Right renal pelvis (tissue), 4 donors: ENCODE measurements around the gene RPUSD4. TPM values are rescaled to one million over a fixed set of nuclear protein-coding genes. Genes with fewer than 3 reads are reported as not detected.

ENCODE experiments used
- DNase-seq, 4 donors: peaks; one replicate each; pipeline ENCODE4 v3.0.0-alpha.2; 2013; ENCODE audit warnings: low read depth in 4 of 4, low spot score in 3 of 4, missing footprints in 1 of 4
- polyA plus RNA-seq, 4 donors: library from polyadenylated mRNA; unstranded; fragments of 120-200 nt; gene quantifications; one replicate each; pipeline ENCODE4 v1.2.1, GENCODE V29; 2013; ENCODE audit not compliant: insufficient read length in 4 of 4

RPUSD4 gene
- polyA plus RNA-seq, 4 donors, result 29.8 to 32.5 (median 30.9) TPM

GRCh38 chr11:126186025-126186698, 25.3 kb downstream of the RPUSD4 start:
- no peak for DNase-seq

- no peak for DNase-seq
These were observed 26.0 kb downstream of the RPUSD4 start for GRCh38 chr11:126185259-126186024.

- DNase-seq, result no peak
These were observed 28.5 kb downstream of the RPUSD4 start for GRCh38 chr11:126182787-126183445.

DNA sequence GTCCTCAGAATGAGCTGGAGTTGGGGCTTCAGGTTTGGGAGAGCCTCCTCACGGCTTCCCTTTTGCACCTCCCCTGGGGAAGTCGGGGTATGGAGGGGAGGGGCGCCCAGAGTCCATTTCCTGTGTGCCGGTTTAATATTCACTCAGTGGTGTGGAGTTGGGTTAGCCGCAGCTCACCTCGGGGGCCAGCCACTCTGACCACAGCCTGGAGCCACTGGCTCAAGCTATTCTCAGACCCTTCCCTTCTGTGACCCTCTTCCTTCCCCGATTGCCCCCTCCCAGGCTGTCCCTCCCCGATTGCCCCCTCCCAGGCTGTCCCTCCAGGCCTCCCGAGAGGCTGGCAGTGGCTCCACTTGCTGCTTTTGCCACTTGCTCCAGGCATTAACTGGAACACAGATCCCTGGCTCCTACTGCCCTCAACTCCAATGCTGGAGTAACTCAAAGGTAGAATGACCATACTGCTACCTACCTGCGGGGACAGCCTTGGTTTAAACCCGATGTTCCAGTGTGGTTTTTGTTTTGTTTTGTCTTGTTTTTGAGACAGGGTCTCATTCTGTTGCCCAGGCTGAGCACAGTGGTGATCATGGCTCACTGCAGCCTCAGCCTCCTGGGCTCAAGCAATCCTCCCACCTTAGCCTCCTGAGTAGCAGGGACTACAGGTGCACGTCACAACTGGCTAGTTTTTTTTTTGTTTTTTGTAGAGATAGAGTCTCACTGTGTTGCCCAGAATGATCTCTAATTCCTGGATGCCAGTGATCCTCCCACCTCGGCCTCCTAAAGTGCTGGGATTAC, 29.3 kb downstream of the RPUSD4 start:
- DNase-seq, result no peak

DNA sequence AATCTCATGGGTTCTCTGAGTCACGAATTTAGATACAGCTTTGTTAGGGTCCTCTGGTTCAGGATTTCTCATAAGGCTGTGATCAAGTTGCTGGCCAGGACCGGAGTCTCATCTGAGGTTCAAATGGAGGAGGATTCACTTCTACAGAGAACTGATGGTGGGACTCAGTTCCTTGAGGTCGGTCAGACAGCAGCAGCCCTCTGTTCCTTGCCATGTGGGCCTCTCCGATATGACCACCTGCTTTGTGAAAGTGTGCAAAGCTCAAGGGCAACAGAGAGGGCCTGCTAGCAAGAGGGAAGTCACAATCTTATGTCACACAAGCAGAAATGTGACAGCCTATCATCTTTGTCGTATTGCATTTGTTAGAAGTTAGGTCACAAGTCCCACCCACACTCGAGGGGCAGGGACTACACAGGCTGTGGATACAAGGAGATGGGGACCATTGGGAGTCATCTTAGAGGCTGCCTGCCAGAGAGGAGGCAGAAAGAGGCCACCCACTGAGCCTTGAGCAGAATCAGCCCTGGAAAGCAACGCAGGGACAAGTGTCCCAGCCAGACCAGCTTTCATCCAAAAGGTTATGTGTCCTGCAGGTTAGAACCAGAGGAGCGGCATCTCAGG, 34.5 kb downstream of the RPUSD4 start:
- DNase-seq, result no peak

DNA sequence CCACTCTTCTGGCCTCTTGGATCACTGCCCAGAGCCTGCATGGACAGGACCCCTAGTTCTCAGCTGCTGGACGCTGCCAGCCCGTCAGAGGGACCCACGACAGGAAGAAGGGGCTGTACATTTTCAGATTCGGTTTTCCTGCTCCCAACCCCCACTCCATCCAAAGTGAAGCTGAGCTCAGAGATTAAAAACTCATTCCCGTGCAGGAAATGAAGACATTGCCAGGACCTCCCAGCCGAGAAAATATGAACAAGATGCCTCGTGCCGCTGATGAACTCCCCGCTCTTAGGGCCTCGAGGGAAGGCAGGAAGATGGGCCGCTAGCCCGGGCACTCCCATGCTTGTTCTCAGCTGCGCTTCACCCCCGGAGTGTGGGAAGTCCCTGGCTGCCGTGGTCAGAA, 36.1 kb downstream of the RPUSD4 start:
- no peak for DNase-seq

DNA sequence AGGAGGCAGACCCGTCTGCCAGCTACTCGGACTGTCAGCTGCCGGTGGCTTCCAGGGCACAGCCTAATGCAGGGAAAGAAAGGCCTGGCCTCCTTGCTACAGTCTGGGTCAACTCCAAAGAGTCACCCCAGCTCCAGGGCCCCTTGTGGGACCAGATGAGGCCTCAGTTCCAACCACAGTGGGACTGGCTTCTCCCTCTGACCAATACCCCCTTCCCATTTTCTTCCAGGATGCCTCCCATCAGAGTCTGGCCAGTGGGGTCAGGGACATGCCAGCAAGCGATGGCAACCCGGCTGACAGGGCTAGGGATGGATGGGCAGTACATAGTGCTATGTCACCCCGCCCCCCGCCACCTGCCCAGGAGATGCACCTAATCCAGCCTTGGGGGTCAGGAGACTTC, 36.6 kb downstream of the RPUSD4 start:
- no peak for DNase-seq

DNA sequence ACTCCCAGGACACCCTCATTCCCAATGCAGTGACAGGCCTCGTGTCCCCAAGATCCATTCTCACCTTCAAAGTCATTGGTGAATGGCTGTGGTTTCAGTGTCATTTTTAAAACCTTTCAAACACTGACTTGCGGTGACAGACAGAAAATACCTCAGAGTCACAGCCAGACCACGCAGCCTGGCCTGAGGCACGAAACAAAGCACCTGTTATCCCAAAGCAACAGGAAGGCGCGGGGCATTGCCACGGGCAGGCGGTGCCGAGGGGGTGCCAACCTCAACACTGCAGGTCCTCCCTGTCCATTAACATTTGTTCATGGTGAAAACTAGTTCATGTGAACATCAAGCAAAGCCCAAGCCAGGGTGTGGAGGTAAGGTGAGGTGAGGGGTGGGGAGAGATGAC, 38.2 kb downstream of the RPUSD4 start:
- no peak for DNase-seq

- no peak for DNase-seq
These were observed 38.8 kb downstream of the RPUSD4 start for GRCh38 chr11:126172596-126173038.

DNA sequence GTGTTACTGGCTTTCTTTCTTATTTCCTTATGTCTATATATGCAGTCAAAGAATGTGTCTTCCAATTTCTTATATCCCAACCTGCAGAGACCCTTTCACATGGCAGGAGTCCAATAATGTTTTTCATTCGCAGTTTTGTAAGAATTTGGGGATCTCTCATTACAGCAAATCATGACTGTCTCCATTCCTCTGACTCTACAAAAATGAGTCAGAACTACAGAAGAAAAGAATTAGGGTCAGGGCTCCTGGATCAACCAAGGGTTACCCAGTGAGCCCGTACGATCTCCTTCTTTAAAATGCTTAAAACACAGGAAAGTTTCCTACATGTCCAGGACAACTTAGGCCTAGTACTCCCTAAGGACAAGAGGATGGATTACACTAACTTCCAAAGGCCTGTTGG, 42.2 kb downstream of the RPUSD4 start:
- no peak for DNase-seq

DNA sequence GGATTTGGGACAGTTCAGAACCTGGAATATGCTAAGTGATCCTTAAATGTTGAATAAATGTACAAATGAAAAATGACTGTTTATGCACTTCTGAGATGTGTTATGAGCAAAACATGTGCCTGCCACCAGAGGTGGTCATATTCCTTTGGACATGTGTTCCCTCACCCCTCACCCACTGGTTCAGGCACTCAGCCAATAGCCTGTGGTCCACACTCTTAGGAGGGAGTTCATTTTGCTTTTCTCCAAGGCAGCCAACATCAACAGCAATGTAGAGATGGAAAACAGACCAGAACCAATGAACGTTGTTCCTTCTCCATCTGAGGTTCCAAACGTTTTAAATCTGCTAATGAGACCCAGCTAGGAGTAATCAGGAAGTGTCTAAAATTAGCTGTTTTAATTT, 44.0 kb downstream of the RPUSD4 start:
- no peak for DNase-seq

- DNase-seq, result no peak
These were observed 45.0 kb downstream of the RPUSD4 start for GRCh38 chr11:126166413-126166812.

DNA sequence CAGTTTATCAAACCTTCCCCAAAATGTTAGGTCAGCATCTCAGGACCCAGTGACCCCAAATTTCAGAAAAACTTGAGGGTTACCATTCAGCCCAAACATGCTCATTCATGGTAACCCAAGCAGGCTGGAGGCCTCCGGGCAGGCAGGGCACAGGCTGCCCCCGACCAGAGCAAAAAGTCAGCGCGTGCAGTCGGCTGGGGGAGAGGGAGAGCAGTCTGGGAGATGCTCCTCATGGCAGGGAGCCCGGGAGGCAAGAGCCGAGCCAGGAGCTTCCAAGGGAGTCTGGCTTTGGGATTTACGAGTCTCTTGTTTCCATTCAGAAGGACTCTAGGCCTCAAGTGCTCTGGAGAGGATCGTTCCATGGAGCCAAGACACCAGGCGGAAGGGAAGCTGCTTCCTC, 45.7 kb downstream of the RPUSD4 start:
- no peak for DNase-seq

DNA sequence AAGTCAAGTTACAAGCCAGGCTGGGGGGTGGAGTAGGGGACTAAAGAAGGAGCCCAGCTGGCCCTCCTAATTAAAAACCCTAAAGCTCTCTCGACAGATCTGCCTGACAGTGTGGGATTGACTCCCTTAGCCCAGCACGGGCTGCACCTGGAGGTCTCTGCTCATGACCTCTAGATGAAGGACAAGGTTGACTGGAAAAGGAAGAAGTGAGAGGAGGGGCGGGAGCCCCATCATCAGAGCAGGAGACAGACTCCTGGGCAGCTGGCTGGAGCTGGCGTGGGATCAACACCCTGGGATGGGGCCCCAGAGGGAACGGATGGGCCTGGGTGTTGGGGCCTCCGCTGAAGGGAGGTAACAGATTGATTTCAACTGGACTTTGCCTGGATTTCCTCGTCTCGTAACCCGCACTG, 46.1 kb downstream of the RPUSD4 start:
- DNase-seq, result no peak

DNA sequence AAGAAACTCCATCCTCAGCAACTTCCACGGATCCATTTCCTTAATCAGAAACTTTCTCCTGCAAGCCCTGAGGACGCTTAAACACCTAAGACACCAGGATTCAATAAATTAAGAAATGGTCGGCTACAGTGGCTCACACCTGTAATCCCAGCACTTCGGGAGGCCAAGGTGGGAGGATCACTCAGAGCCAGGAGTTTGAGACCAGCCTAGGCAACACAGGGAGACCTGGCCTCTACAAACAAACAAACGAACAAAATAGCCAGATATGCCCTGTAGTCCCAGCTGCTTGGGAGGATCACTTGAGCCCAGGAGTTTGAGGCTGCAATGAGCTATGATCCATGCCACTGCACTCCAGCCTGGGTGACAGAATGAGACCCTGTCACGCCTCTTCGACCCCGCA, 46.7 kb downstream of the RPUSD4 start:
- no peak for DNase-seq

- no peak for DNase-seq
These were observed 47.7 kb downstream of the RPUSD4 start for GRCh38 chr11:126163779-126164178.

DNA sequence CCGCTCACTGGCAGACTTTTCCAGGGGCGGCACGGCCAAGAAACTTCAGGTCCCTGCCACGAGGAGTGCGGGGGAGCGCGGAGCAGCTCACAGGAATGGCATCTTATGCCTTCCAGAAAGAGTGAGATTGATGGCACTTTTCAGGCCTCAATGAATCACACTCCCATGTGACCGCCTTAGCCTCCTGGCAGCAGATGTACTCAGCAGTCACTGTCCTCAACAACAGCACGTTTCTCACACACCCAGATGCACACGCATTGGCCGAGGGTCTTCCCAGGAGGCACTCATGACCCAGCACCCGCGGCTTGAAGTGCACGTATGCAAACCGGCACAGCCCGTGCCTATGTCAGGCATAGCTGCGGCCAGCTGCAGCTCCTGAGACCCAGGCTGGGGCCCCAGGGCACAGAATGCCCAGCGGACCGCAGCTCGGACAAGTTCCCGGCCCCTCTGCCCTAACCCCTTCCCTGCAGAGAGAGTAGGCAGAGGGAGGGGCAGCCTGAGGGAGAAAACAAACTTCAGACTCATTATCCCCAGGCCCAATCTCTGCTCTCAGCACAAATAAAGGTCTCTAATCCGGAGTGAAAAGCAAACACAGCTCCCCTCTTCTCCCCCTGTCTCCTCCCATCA, 48.3 kb downstream of the RPUSD4 start:
- DNase-seq, result peak in 2 of 4 donors; percentile 65 to 75

GRCh38 chr11:126162306-126163030, 49.0 kb downstream of the RPUSD4 start:
- DNase-seq, result no peak

DNA sequence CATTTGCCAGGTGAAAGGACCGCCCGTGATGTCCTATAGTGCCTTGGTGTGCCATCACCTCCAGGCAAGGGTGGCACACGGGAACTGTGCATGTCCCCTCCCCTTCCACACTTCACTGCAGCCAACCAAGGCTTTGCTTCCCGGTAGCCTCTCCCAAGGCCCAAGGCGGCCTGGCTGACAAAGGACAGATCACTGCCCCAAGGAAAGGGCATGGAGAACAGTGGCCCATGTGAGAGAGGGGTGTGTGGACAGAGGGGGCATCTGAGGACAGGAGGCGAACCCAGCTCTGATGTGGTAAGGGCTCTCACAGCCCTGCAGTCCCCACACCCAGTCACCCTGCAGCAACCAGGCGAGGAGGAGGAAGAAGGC, 50.4 kb downstream of the RPUSD4 start:
- no peak for DNase-seq
